Upper lobe of left lung (tissue), 6 donors: Measurements from ENCODE around the gene RNF215. TPM values are rescaled to one million over a fixed set of nuclear protein-coding genes. Genes with fewer than 3 reads are reported as not detected.

Experiments
- ATAC-seq, 2 donors: fragments of 200-7000 bp; cut with Tn5 transposase; one replicate each; pipeline ENCODE4 v1.9.1; 2022; ENCODE audit warnings: mild to moderate bottlenecking in 2 of 2, moderate library complexity in 2 of 2; ENCODE audit not compliant: low FRiP score in 2 of 2
- DNase-seq, 2 donors: peaks; one replicate each; pipeline ENCODE4 v3.0.0-alpha.2; 2019 to 2020
- H3K27ac ChIP-seq, 4 donors: fragments of 200-600 bp; sonication (generic); one replicate each; pipeline ENCODE4 v1.5.1; 2016 to 2019
- H3K27me3 ChIP-seq, 4 donors: fragments of 200-600 bp; sonication (generic); one replicate each; pipeline ENCODE4 v1.5.1; 2017 to 2019
- H3K36me3 ChIP-seq, 4 donors: fragments of 200-600 bp; sonication (generic); one replicate each; pipeline ENCODE4 v1.5.1; 2016 to 2019
- H3K4me1 ChIP-seq, 4 donors: fragments of 200-600 bp; sonication (generic); one replicate each; pipeline ENCODE4 v1.5.1; 2018 to 2019
- H3K4me3 ChIP-seq, 4 donors: fragments of 200-600 bp; sonication (generic); one replicate each; pipeline ENCODE4 v1.5.1; 2017 to 2019; ENCODE audit warnings: mild to moderate bottlenecking in 2 of 4, moderate library complexity in 1 of 4
- H3K9me3 ChIP-seq, 4 donors: fragments of 200-600 bp; sonication (generic); one replicate each; pipeline ENCODE4 v1.5.1; 2018 to 2019
- EP300 ChIP-seq, 4 donors: sonication (generic); formaldehyde crosslinking; IDR thresholded peaks; one replicate each; pipeline ENCODE4 v1.5.1; 2017; ENCODE audit warnings: antibody characterized with exemption in 4 of 4, control low read depth in 2 of 4
- POLR2A ChIP-seq, 4 donors: fragments of 450-650 bp; IDR thresholded peaks; one replicate each; pipeline ENCODE4 v1.5.1; 2016 to 2017; ENCODE audit warnings: antibody characterized with exemption in 4 of 4, mild to moderate bottlenecking in 2 of 4
- POLR2AphosphoS5 ChIP-seq, 2 donors: sonication (generic); formaldehyde crosslinking; IDR thresholded peaks; one replicate each; pipeline ENCODE4 v1.5.1; 2017; ENCODE audit warnings: antibody characterized with exemption in 2 of 2
- WGBS, 2 donors: methylation state at CpG; one replicate each; pipeline ENCODE4 v1.1.5; 2017 to 2018; 5-methylcytosine and 5-hydroxymethylcytosine counted together
- total RNA-seq, 6 donors: library from RNA; depleted of rRNA in 4 of 6; stranded (reverse); fragments of >200 nt in 4 of 6; gene quantifications; one replicate each; pipeline versions ENCODE4 v1.1.0 to v1.2.1, GENCODE V29; 2016 to 2021
- TF ChIP-seq, protein P1 (sequence below), 6 experiments: fragments of 450-650 bp in 4 of 6; fragments of 200-600 bp in 2 of 6; sonication (generic) in 2 of 6; IDR thresholded peaks; one replicate each; pipeline ENCODE4 v1.5.1; 2016 to 2019; ENCODE audit warnings: antibody characterized with exemption in 6 of 6
- donor health status: DM: no; HTN: no; CAD: no; lungs with moderate emphysema.
- donor health status: DM: no; HTN: yes; CAD: no; lungs with severe emphysema.

Gene RNF215
- total RNA-seq, 6 donors from 2014 or later = 9.3 to 30.3 (median 16.5) TPM

DNA sequence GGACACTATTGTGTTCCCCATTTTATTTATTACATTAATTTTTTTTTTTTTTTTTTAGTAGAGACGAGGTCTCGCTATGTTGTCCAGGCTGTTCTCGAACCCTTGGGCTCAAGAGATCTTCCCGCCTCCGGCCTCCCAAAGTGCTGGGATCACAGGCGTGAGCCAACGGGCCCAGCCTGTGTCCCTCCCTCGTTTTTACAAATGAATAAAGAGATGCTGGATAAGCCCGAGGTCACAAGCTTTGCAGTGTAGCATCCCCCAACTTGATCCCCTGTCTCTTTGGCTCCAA is 38.1 kb upstream of the RNF215 start:
- no peak for DNase-seq
- H3K27ac ChIP-seq = peak overlapping the region; percentile 64 to 89 (median 84)
- H3K4me1 ChIP-seq = peaks cover 38 to 53% (median 45%) of the 10 kb centered on the region in 4 donors
- peaks cover 0 to 4% (median 0%) of the 10 kb centered on the region in 4 donors for H3K36me3 ChIP-seq
- no peaks in the 10 kb centered on the region for H3K27me3 ChIP-seq
- TF ChIP-seq, protein P1, sequence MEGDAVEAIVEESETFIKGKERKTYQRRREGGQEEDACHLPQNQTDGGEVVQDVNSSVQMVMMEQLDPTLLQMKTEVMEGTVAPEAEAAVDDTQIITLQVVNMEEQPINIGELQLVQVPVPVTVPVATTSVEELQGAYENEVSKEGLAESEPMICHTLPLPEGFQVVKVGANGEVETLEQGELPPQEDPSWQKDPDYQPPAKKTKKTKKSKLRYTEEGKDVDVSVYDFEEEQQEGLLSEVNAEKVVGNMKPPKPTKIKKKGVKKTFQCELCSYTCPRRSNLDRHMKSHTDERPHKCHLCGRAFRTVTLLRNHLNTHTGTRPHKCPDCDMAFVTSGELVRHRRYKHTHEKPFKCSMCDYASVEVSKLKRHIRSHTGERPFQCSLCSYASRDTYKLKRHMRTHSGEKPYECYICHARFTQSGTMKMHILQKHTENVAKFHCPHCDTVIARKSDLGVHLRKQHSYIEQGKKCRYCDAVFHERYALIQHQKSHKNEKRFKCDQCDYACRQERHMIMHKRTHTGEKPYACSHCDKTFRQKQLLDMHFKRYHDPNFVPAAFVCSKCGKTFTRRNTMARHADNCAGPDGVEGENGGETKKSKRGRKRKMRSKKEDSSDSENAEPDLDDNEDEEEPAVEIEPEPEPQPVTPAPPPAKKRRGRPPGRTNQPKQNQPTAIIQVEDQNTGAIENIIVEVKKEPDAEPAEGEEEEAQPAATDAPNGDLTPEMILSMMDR (IDR thresholded peaks at IDR 0.05) = no peak
- TF ChIP-seq EP300 (IDR thresholded peaks at IDR 0.05) = no peak
- TF ChIP-seq POLR2A (IDR thresholded peaks at IDR 0.05) = no peak
- no peaks in the 10 kb centered on the region for H3K9me3 ChIP-seq
- no peak for ATAC-seq
- 11 to 15% methylated on average over 9 of the region's 9 CpGs for WGBS, 2 donors
- peak overlapping the region; percentile 32 to 76 (median 70) for H3K4me3 ChIP-seq

DNA sequence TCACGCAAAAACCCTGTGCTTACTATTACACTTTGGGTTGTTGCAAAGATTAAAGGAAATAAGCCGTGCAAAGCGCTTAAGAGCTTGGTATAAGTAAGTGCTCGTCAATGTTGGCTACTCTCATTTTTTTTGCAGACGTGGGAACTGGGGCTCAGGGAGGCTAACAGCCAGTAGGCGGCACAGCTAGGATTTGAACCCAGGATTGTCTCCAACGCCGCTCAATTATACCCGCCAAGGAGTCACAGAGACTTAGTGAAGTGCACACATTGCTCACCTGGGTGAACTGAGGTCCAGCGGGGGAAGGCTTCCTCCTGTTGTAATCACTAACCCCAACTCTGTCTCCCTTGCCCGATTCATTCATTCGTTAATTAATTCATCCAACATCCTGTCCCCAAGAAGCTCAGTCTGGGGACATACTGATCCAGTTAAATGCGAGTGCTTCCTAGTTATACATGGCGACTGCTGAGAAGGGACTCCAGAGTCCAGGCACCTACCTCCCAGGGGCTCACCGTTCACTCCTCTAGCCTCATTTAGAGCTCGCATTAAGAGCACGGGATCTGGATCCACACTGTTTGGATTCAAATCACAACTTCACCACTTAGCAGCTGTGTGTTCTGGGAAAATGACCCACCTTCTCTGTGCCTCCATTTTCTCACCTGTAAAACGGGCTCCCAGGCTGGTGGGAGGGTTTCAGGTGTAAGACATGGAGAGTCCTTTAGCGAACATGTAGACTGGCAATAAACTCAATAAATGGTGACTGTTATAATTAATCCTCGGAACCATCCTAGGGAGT is 37.5 kb upstream of the RNF215 start:
- H3K4me1 ChIP-seq = peaks cover 38 to 53% (median 45%) of the 10 kb centered on the region in 4 donors
- H3K4me3 ChIP-seq = peak overlapping the region; percentile 6 to 76 (median 70)
- ATAC-seq (no peak), DNase-seq (no peak)
- no peaks in the 10 kb centered on the region for H3K27me3 ChIP-seq
- TF ChIP-seq EP300 (IDR thresholded peaks at IDR 0.05) (no peak), POLR2AphosphoS5 (IDR thresholded peaks at IDR 0.05) (no peak), POLR2A (IDR thresholded peaks at IDR 0.05) (no peak)
- TF ChIP-seq, protein P1 (IDR thresholded peaks at IDR 0.05) = no peak
- H3K9me3 ChIP-seq = no peaks in the 10 kb centered on the region
- peaks cover 0 to 4% (median 0%) of the 10 kb centered on the region in 4 donors for H3K36me3 ChIP-seq
- peak overlapping the region; percentile 93 to 98 (median 96) for H3K27ac ChIP-seq
- WGBS, 2 donors = 47 to 57% methylated on average over 19 to 20 of the region's 20 CpGs

DNA sequence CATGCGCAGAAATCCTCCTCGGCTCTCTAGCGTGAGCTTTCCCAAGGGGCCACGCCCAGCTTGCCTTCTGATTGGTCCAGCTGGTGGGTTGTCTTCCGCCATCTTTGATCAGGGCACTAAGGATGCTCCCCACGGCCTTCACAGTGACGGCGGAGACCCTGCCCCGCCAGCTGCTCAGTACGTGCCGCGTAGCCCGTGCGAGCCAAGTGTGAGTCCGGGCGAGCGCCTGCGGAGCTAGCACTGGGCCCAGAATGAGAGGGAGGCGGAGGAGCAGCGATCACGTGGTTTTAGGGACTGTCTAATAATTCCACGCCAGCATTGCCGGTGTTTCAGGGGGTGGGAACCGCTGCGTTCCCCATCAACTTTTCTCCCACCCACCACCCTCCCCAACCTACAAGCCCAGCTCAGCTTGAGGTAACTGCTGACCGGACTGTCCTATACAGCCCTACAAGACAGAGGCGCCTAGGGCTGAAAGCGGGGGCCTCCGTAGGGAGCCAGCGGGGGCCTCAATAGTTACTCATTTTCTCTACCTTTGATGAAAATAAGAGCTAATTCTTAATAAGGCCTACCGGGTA is 36.8 kb upstream of the RNF215 start:
- Histone ChIP-seq H3K4me3 (peak overlapping the region; percentile 57 to 75 (median 68)), H3K36me3 (peaks cover 0 to 4% (median 2%) of the 10 kb centered on the region in 4 donors), H3K4me1 (peaks cover 38 to 53% (median 45%) of the 10 kb centered on the region in 4 donors), H3K9me3 (no peaks in the 10 kb centered on the region), H3K27me3 (no peaks in the 10 kb centered on the region), H3K27ac (peak overlapping the region; percentile 93 to 98 (median 96))
- TF ChIP-seq EP300 (IDR thresholded peaks at IDR 0.05) = peak in 1 of 4 donors; percentile 67
- peak in 1 of 4 donors; percentile 87 for TF ChIP-seq POLR2A (IDR thresholded peaks at IDR 0.05)
- TF ChIP-seq POLR2AphosphoS5 (IDR thresholded peaks at IDR 0.05) = peak; percentile 78 to 93
- TF ChIP-seq, protein P1 (IDR thresholded peaks at IDR 0.05) = peak in 1 of 6 experiments; percentile 5
- ATAC-seq = peak; percentile 93 to 97
- DNase-seq = peak; percentile 96 to 98
- WGBS, 2 donors = 3% methylated on average over 8 to 26 of the region's 31 CpGs

DNA sequence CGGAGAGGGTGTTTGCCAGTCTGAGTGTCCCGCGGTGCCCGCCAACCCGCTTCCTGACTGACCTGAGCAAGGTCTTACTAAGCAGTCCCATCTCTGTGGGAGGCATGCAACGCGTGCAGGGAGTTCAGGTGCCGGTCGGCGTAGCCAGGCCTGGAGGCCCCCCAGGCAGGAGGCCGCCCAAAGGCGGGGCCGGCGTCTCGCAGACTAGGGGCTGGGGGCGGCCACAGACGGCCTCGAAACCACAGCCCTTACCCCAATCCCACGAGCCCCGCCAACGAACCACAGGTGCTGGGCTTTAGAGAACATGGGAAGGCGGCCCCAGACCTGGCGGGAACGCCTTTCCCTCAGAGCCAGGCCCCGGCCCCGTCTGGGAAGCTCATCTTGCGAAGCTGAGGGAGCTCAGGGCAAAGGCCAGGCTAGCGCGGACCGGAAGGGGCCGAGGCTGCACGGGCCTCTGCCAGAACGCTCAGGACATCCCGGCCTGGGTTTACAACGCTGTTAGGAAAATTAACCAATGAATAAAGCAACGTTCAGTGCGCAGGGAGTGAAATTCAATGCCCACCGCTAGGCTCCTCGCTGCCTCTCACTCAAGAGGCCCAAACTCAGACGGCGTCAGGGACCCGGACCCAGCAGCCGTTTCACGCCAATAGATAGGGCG is 36.2 kb upstream of the RNF215 start:
- WGBS, 2 donors = 0 to 1% methylated on average over 14 to 33 of the region's 45 CpGs
- peak in 1 of 2 donors; percentile 89 for DNase-seq
- H3K4me1 ChIP-seq = peaks cover 38 to 53% (median 45%) of the 10 kb centered on the region in 4 donors

More for the DNA sequence above, 36.2 kb upstream of the RNF215 start:
- TF ChIP-seq POLR2A (IDR thresholded peaks at IDR 0.05) (peak in 3 of 4 donors; percentile 77 to 94 (median 84)), POLR2AphosphoS5 (IDR thresholded peaks at IDR 0.05) (peak in 1 of 2 donors; percentile 95), EP300 (IDR thresholded peaks at IDR 0.05) (no peak)
- TF ChIP-seq, protein P1 (IDR thresholded peaks at IDR 0.05) = peak in 4 of 6 experiments; percentile 17 to 36 (median 24)
- H3K9me3 ChIP-seq = no peaks in the 10 kb centered on the region
- H3K27ac ChIP-seq = peak overlapping the region; percentile 93 to 98 (median 96)
- peaks cover 0 to 10% (median 4%) of the 10 kb centered on the region in 4 donors for H3K36me3 ChIP-seq
- ATAC-seq = peak; percentile 75 to 77
- H3K27me3 ChIP-seq = no peaks in the 10 kb centered on the region
- peak overlapping the region; percentile 57 to 75 (median 68) for H3K4me3 ChIP-seq
